Thyroid gland (tissue), 4 donors: Measurements from ENCODE around the gene NUDCD3.

Experiments used
- CTCF ChIP-seq, 6 experiments: fragments of 200-600 bp in 3 of 6; fragments of 450-650 bp in 3 of 6; sonication (generic) in 3 of 6; IDR thresholded peaks; one replicate each; pipeline ENCODE4 v1.5.1; 2016 to 2019; ENCODE audit warnings: antibody characterized with exemption in 6 of 6, mild to moderate bottlenecking in 2 of 6, inconsistent platforms in 1 of 6, moderate library complexity in 1 of 6
- POLR2A ChIP-seq, 2 donors: fragments of 450-650 bp; IDR thresholded peaks; one replicate each; pipeline ENCODE4 v1.6.1; 2017; ENCODE audit warnings: antibody characterized with exemption in 2 of 2, mild to moderate bottlenecking in 2 of 2, moderate library complexity in 1 of 2

GRCh38 chr7:44537442-44537841, 47.0 kb upstream of the NUDCD3 start:
- TF ChIP-seq CTCF (IDR thresholded peaks at IDR 0.05) = no peak
- no peak for TF ChIP-seq POLR2A (IDR thresholded peaks at IDR 0.05)
